KMS-11 (cell line): ENCODE data around the gene DLGAP1.

Experiments used
- H2AFZ ChIP-seq: fragments of 200-600 bp; sonication (generic); 2 replicates; pipeline ENCODE4 v1.6.1; 2016; ENCODE audit warnings: antibody characterized with exemption, mixed run types, low read depth
- H3K27ac ChIP-seq: fragments of 200-600 bp; sonication (generic); 2 replicates; pipeline ENCODE4 v1.6.1; 2016; ENCODE audit warnings: mild to moderate bottlenecking, mixed run types
- H3K27me3 ChIP-seq: fragments of 200-600 bp; sonication (generic); 2 replicates; pipeline ENCODE4 v1.6.1; 2017; ENCODE audit warnings: mild to moderate bottlenecking, low read depth, mixed run types, moderate library complexity; ENCODE audit not compliant: insufficient read depth
- H3K36me3 ChIP-seq: fragments of 200-600 bp; sonication (generic); 2 replicates; pipeline ENCODE4 v1.6.1; 2017; ENCODE audit warnings: mild to moderate bottlenecking, mixed run types; ENCODE audit not compliant: insufficient read depth
- H3K4me1 ChIP-seq: fragments of 200-600 bp; sonication (generic); 2 replicates; pipeline ENCODE4 v1.6.1; 2016; ENCODE audit warnings: mild to moderate bottlenecking, low read depth, mixed run types; ENCODE audit not compliant: poor library complexity, severe bottlenecking
- H3K4me2 ChIP-seq: fragments of 200-600 bp; sonication (generic); 2 replicates; pipeline ENCODE4 v1.7.0; 2016; ENCODE audit warnings: mild to moderate bottlenecking, mixed run types
- H3K4me3 ChIP-seq: fragments of 200-600 bp; sonication (generic); IDR thresholded peaks from 2 replicates; pipeline ENCODE4 v1.6.1; 2017; ENCODE audit warnings: low read depth, low read length, mixed read lengths; ENCODE audit not compliant: insufficient read depth
- H3K79me2 ChIP-seq: fragments of 200-600 bp; sonication (generic); 2 replicates; pipeline ENCODE4 v1.6.1; 2016; ENCODE audit warnings: low read depth, mixed run types; ENCODE audit not compliant: insufficient read depth
- H3K9ac ChIP-seq: fragments of 200-600 bp; sonication (generic); 2 replicates; pipeline ENCODE4 v1.6.1; 2016; ENCODE audit warnings: mild to moderate bottlenecking, mixed run types
- H4K20me1 ChIP-seq: fragments of 200-600 bp; sonication (generic); 2 replicates; pipeline ENCODE4 v1.6.1; 2016; ENCODE audit warnings: mild to moderate bottlenecking, mixed run types; ENCODE audit not compliant: insufficient read depth
- TF ChIP-seq, protein P1 (sequence below): fragments of 200-600 bp; sonication (generic); conservative IDR thresholded peaks from 2 replicates; pipeline ENCODE4 v1.6.1; 2017; ENCODE audit warnings: low read depth, mild to moderate bottlenecking, antibody characterized with exemption, low read length, moderate library complexity, mixed read lengths

The DLGAP1 gene

DNA sequence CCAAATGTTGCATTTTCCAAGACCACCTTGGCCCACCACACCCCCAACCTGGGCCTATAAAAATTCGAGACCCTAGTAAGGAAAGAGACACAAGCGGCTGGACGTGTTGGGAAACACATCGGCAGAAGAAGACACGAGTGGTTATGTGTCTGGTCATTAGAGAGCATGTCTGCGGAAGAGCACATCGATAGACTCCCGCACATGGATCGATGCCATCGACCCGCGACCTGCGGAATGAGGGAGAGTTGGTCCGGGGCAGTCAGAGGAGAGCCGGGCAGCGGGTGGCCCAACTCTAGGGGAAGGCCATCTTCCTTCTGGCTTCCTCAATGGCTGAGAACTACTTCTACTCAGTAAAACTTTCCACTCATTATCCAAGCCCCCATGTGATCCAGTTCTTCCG lies 785.7 kb downstream of the DLGAP1 start:
- H3K27ac ChIP-seq = no peak overlapping the region

DNA sequence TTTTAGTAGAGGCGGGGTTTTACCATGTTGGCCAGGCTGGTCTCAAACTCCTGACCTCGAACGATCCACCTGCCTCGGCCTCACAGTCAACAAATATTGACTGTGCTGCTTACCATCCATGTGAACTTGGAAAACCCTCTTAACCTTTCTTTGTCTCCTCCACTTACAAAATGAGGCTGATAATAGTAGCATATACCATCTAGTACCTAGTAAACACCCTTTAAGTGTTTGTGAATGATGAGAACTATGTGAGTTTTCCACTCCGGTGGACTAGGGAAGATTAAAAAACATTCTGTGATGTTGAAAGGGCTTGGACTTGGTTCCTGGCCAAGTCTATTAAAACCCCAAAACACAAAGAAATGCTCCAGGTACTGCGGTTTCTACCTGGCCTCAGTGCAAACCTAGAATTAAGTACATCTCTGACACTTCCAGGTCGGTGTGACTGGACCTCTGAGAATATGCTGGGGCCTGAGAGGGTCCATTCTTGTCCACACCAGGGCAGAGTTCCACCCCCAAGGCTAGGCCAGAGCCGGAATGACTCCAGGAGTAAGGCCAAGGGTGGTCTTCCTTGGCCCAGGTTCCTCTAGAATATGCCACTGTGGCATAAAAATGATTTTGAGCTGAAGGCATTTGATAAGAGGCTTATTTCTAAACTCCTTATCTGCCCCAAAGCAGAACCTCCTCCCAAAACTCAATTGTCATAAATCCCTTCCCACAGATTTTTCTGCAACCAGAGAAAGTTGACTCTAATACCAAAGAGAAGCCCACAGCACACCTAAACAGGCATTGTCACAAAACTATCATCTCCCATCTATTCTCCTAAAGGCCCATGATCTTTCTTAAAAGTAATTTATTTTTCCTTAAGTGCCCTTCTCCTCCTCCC lies 787.6 kb downstream of the DLGAP1 start:
- Histone ChIP-seq H4K20me1 (no peaks in the 10 kb centered on the region), H3K4me1 (no peaks in the 10 kb centered on the region), H3K4me3 (no peak overlapping the region), H3K36me3 (no peaks in the 10 kb centered on the region), H2AFZ (no peak overlapping the region), H3K79me2 (no peaks in the 10 kb centered on the region), H3K9ac (no peak overlapping the region), H3K27ac (no peak overlapping the region), H3K4me2 (no peak overlapping the region), H3K27me3 (no peaks in the 10 kb centered on the region)
- TF ChIP-seq, protein P1, sequence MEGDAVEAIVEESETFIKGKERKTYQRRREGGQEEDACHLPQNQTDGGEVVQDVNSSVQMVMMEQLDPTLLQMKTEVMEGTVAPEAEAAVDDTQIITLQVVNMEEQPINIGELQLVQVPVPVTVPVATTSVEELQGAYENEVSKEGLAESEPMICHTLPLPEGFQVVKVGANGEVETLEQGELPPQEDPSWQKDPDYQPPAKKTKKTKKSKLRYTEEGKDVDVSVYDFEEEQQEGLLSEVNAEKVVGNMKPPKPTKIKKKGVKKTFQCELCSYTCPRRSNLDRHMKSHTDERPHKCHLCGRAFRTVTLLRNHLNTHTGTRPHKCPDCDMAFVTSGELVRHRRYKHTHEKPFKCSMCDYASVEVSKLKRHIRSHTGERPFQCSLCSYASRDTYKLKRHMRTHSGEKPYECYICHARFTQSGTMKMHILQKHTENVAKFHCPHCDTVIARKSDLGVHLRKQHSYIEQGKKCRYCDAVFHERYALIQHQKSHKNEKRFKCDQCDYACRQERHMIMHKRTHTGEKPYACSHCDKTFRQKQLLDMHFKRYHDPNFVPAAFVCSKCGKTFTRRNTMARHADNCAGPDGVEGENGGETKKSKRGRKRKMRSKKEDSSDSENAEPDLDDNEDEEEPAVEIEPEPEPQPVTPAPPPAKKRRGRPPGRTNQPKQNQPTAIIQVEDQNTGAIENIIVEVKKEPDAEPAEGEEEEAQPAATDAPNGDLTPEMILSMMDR = no peak

More for the DNA sequence above, 785.7 kb downstream of the DLGAP1 start:
- H3K9ac ChIP-seq = no peak overlapping the region
- no peaks in the 10 kb centered on the region for H3K4me1 ChIP-seq
- no peaks in the 10 kb centered on the region for H3K36me3 ChIP-seq
- TF ChIP-seq, protein P1 = no peak
- H3K4me2 ChIP-seq = no peak overlapping the region
- H2AFZ ChIP-seq = no peak overlapping the region
- H3K27me3 ChIP-seq = no peaks in the 10 kb centered on the region
- H3K79me2 ChIP-seq = no peaks in the 10 kb centered on the region
- no peaks in the 10 kb centered on the region for H4K20me1 ChIP-seq
- no peak overlapping the region for H3K4me3 ChIP-seq

GRCh38 chr18:3666526-3667254 lies 788.4 kb downstream of the DLGAP1 start:
- Histone ChIP-seq H4K20me1 (no peaks in the 10 kb centered on the region), H3K9ac (no peak overlapping the region), H3K4me2 (no peak overlapping the region), H3K4me3 (no peak overlapping the region), H3K27ac (no peak overlapping the region), H3K79me2 (no peaks in the 10 kb centered on the region), H3K27me3 (no peaks in the 10 kb centered on the region), H3K36me3 (no peaks in the 10 kb centered on the region), H3K4me1 (no peaks in the 10 kb centered on the region), H2AFZ (no peak overlapping the region)
- TF ChIP-seq, protein P1 = peak; percentile 31; the same call in 1 of the 2 replicates

DNA sequence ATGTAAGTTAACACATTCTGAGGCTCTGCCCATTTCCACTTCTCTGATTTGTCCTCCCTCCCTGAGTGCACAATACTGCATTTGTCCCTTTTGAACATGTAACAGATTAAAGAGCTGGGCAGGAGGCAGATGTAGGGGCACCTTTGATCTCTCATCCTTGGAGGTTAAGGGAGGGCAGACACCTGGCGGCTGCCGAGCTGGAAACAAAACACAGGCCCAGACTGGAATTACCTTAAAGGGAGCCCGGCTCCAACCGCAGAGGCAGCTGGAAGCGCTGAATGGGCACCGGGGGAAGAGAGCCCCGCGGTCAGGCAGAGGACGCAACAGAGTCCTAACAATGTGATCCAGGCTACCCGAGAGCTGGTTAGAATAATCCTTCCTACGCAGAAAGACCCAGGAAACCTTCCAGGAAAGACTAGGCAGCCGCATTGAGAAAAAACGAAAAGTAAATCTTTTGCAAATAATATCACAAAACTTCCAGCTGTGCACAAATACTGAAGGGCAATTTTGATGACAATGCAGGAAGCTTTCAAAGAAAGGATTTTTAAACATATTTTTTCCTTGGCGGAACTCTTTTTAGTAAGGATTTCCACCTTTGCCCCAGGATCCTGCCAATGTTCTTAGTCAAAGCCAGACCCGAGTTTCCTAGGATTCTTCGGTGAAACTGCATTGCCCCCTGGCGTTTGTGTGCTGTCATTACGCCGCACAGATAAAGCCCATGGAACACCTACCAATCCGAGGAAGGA lies 789.2 kb downstream of the DLGAP1 start:
- TF ChIP-seq, protein P1 = peak; percentile 94
- Histone ChIP-seq H3K79me2 (no peaks in the 10 kb centered on the region), H3K9ac (no peak overlapping the region), H2AFZ (no peak overlapping the region), H3K4me3 (no peak overlapping the region), H3K36me3 (no peaks in the 10 kb centered on the region), H3K4me1 (no peaks in the 10 kb centered on the region), H3K4me2 (no peak overlapping the region), H3K27me3 (no peaks in the 10 kb centered on the region), H3K27ac (no peak overlapping the region), H4K20me1 (no peaks in the 10 kb centered on the region)
